ENCODE results near the gene CYCS.

Gene CYCS

GRCh38 chr7:25098096-25099046 is 26.7 kb downstream of the CYCS start:
- H3K27me3 ChIP-seq (replicated peaks; ENCODE audit: insufficient read depth, low read length), result no peaks in the 10 kb centered on the region
- peak; percentile 81 for DNase-seq
- H3K4me3 ChIP-seq (ENCODE audit: low read length), result no peak overlapping the region
- no peak overlapping the region for H3K9ac ChIP-seq (ENCODE audit: low read length)
- H2AFZ ChIP-seq (ENCODE audit: low read length), result peak overlapping the region; percentile 7; the same call in 1 of the 2 replicates
- no peaks in the 10 kb centered on the region; the same call in 1 of the 2 replicates for H3K4me1 ChIP-seq (ENCODE audit: low read length)
- no peaks in the 10 kb centered on the region for H3K79me2 ChIP-seq (ENCODE audit: low read length)
- TF ChIP-seq EZH2 (optimal IDR thresholded peaks at IDR 0.05; ENCODE audit: low read depth, low read length) (no peak), CTCF (IDR thresholded peaks at IDR 0.05; ENCODE audit: low read length) (peak; percentile 94)
- no peaks in the 10 kb centered on the region for H3F3A ChIP-seq (ENCODE audit: insufficient read depth, low read length)
- no peaks in the 10 kb centered on the region for H3K9me2 ChIP-seq (replicated peaks; ENCODE audit: insufficient read depth, low read length)
- H4K20me1 ChIP-seq (ENCODE audit: insufficient read depth, low read length), result no peaks in the 10 kb centered on the region
- peak overlapping the region; percentile 5; the same call in 1 of the 2 replicates for H3K4me2 ChIP-seq (ENCODE audit: low read depth, low read length)
- no peaks in the 10 kb centered on the region for H3K36me3 ChIP-seq (replicated peaks; ENCODE audit: insufficient read depth, low read length)
- no peak overlapping the region for H3K27ac ChIP-seq (ENCODE audit: low read length)
- H3K9me3 ChIP-seq (replicated peaks; ENCODE audit: insufficient read depth, low read length), result no peaks in the 10 kb centered on the region

- Histone ChIP-seq H3K27ac (ENCODE audit: low read length) (no peak overlapping the region), H4K20me1 (ENCODE audit: insufficient read depth, low read length) (no peaks in the 10 kb centered on the region), H3K4me2 (ENCODE audit: low read depth, low read length) (no peak overlapping the region), H3K9me3 (replicated peaks; ENCODE audit: insufficient read depth, low read length) (no peaks in the 10 kb centered on the region), H3F3A (ENCODE audit: insufficient read depth, low read length) (no peaks in the 10 kb centered on the region), H3K4me1 (ENCODE audit: low read length) (peaks cover 3% of the 10 kb centered on the region; the same call in 1 of the 2 replicates), H2AFZ (ENCODE audit: low read length) (no peak overlapping the region), H3K9ac (ENCODE audit: low read length) (no peak overlapping the region), H3K36me3 (replicated peaks; ENCODE audit: insufficient read depth, low read length) (no peaks in the 10 kb centered on the region), H3K79me2 (ENCODE audit: low read length) (no peaks in the 10 kb centered on the region), H3K4me3 (ENCODE audit: low read length) (no peak overlapping the region), H3K9me2 (replicated peaks; ENCODE audit: insufficient read depth, low read length) (no peaks in the 10 kb centered on the region), H3K27me3 (replicated peaks; ENCODE audit: insufficient read depth, low read length) (no peaks in the 10 kb centered on the region)
- TF ChIP-seq EZH2phosphoT487 (IDR thresholded peaks at IDR 0.05; ENCODE audit: low read length) (no peak), EZH2 (optimal IDR thresholded peaks at IDR 0.05; ENCODE audit: low read depth, low read length) (no peak), CTCF (IDR thresholded peaks at IDR 0.05; ENCODE audit: low read length) (no peak)
- DNase-seq, result no peak
Measured at GRCh38 chr7:25095516-25096345, 29.3 kb downstream of the CYCS start.

- no peaks in the 10 kb centered on the region for H3K79me2 ChIP-seq (ENCODE audit: low read length)
- TF ChIP-seq EZH2phosphoT487 (IDR thresholded peaks at IDR 0.05; ENCODE audit: low read length), result no peak
- peak; percentile 93 for TF ChIP-seq CTCF (IDR thresholded peaks at IDR 0.05; ENCODE audit: low read length)
- no peaks in the 10 kb centered on the region for H4K20me1 ChIP-seq (ENCODE audit: insufficient read depth, low read length)
- H3K27ac ChIP-seq (ENCODE audit: low read length), result no peak overlapping the region
- peak; percentile 83 for DNase-seq
- H2AFZ ChIP-seq (ENCODE audit: low read length), result 0 out of 2 replicates have a peak overlapping the region, but pooled peaks have one; percentile 28
- peaks cover 4% of the 10 kb centered on the region for H3K4me1 ChIP-seq (ENCODE audit: low read length)
- no peaks in the 10 kb centered on the region for H3K36me3 ChIP-seq (replicated peaks; ENCODE audit: insufficient read depth, low read length)
- H3F3A ChIP-seq (ENCODE audit: insufficient read depth, low read length), result no peaks in the 10 kb centered on the region
- 0 out of 2 replicates have a peak overlapping the region, but pooled peaks have one; percentile 1 for H3K4me3 ChIP-seq (ENCODE audit: low read length)
- H3K27me3 ChIP-seq (replicated peaks; ENCODE audit: insufficient read depth, low read length), result no peaks in the 10 kb centered on the region
- H3K9me2 ChIP-seq (replicated peaks; ENCODE audit: insufficient read depth, low read length), result no peaks in the 10 kb centered on the region
- H3K9ac ChIP-seq (ENCODE audit: low read length), result no peak overlapping the region; the same call in 1 of the 2 replicates
- no peaks in the 10 kb centered on the region for H3K9me3 ChIP-seq (replicated peaks; ENCODE audit: insufficient read depth, low read length)
- H3K4me2 ChIP-seq (ENCODE audit: low read depth, low read length), result peak overlapping the region; percentile 51; the same call in 1 of the 2 replicates
Measured at GRCh38 chr7:25093268-25093826, 31.7 kb downstream of the CYCS start.

All from MM.1S (cell line).